Upper lobe of left lung (tissue), 4 donors: ENCODE measurements around the gene ATOH8.
"Not testable (repeated sequence)": the region's sequence is repeated elsewhere in the genome, so short reads cannot be mapped to it uniquely, and the experiment has no call there.

Experiments used
- CTCF ChIP-seq, 6 experiments: fragments of 450-650 bp in 4 of 6; fragments of 200-600 bp in 2 of 6; sonication (generic) in 2 of 6; IDR thresholded peaks; one replicate each; pipeline ENCODE4 v1.5.1; 2016 to 2019; ENCODE audit warnings: antibody characterized with exemption in 6 of 6
- EP300 ChIP-seq, 4 donors: sonication (generic); formaldehyde crosslinking; IDR thresholded peaks; one replicate each; pipeline ENCODE4 v1.5.1; 2017; ENCODE audit warnings: antibody characterized with exemption in 4 of 4, control low read depth in 2 of 4
- POLR2A ChIP-seq, 4 donors: fragments of 450-650 bp; IDR thresholded peaks; one replicate each; pipeline ENCODE4 v1.5.1; 2016 to 2017; ENCODE audit warnings: antibody characterized with exemption in 4 of 4, mild to moderate bottlenecking in 2 of 4
- POLR2AphosphoS5 ChIP-seq, 2 donors: sonication (generic); formaldehyde crosslinking; IDR thresholded peaks; one replicate each; pipeline ENCODE4 v1.5.1; 2017; ENCODE audit warnings: antibody characterized with exemption in 2 of 2

- TF ChIP-seq CTCF, POLR2A, POLR2AphosphoS5, EP300 (IDR thresholded peaks at IDR 0.05): not testable (repeated sequence)
These were observed 75.6 kb downstream of the ATOH8 start for GRCh38 chr2:85829394-85829793.
